ENCODE data around the gene TPM2.

DNA sequence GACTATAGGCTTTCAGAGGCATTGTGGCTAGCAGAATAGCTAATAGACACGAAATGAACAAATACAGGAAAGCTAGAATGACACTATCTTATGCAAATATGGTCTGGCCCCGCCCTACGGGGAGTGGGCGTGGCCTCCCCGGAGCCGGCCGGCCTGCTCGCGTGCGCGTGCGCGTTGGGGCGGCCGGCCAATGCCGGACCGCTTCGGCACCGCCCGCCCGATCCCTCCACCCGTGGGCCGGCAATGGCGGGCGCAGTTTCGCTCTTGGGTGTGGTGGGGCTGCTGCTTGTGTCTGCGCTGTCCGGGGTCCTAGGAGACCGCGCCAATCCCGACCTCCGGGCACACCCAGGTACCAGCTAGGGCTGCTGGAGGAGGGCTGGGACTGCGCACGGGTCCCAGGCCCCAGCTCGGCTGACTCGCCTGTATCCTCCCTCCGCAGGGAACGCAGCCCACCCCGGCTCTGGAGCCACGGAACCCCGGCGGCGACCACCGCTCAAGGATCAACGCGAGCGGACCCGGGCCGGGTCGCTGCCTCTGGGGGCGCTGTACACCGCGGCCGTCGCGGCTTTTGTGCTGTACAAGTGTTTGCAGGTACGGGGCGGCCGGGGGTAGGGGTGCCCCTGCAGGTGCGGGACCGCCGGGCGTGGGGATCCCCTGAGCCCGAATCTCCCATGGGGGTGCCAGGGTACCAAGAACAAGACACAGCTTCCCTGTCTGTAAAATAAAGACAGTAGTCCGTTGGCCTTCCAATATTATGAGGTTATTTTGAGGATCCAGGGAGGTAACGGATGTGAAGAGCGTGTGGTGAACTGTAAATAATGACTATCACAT is 31.4 kb downstream of the TPM2 start, which contains the start of gene CCDC107:
- TF ChIP-seq, protein P1, sequence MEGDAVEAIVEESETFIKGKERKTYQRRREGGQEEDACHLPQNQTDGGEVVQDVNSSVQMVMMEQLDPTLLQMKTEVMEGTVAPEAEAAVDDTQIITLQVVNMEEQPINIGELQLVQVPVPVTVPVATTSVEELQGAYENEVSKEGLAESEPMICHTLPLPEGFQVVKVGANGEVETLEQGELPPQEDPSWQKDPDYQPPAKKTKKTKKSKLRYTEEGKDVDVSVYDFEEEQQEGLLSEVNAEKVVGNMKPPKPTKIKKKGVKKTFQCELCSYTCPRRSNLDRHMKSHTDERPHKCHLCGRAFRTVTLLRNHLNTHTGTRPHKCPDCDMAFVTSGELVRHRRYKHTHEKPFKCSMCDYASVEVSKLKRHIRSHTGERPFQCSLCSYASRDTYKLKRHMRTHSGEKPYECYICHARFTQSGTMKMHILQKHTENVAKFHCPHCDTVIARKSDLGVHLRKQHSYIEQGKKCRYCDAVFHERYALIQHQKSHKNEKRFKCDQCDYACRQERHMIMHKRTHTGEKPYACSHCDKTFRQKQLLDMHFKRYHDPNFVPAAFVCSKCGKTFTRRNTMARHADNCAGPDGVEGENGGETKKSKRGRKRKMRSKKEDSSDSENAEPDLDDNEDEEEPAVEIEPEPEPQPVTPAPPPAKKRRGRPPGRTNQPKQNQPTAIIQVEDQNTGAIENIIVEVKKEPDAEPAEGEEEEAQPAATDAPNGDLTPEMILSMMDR (IDR thresholded peaks at IDR 0.05): peak in 3 of 4 experiments; percentile 57 to 72 (median 69)
- peak; percentile 97 for TF ChIP-seq POLR2A (IDR thresholded peaks at IDR 0.05)

Measured in gastroesophageal sphincter (tissue), 3 donors.